HCT116 (cell line): ENCODE measurements around the gene ITPR2. TPM values are rescaled to one million over a fixed set of nuclear protein-coding genes. Genes with fewer than 3 reads are reported as not detected.

Experiments used
- ATAC-seq: fragments of 200-7000 bp; cut with Tn5 transposase; 2 replicates; pipeline ENCODE4 v1.9.1; 2020; ENCODE audit warnings: mild to moderate bottlenecking, moderate library complexity
- BruUV-seq: library from RNA; stranded (reverse); fragments of 400-500 nt; replicated peaks from 2 replicates; lab custom pipeline; 2021; lab: Mats Ljungman, UMichigan
- CTCF ChIA-PET: fragments of 300-600 bp; sonication (Branson Sonifier 250); formaldehyde crosslinking; loops from one replicate; lab custom pipeline; 2021; ENCODE audit warnings: antibody characterized with exemption; lab: Charles Lee
- POLR2A ChIA-PET: fragments of 300-600, 350-600 bp; sonication (Branson Sonifier 250); formaldehyde crosslinking; loops from one replicate; lab custom pipeline; 2021; ENCODE audit warnings: antibody characterized with exemption; lab: Charles Lee
- RAD21 ChIA-PET, 2 experiments: fragments of 300-600 bp; sonication (Branson Sonifier 250); formaldehyde crosslinking; loops; one replicate each; lab custom pipeline; 2023; ENCODE audit warnings: low total read pairs in 2 of 2; ENCODE audit not compliant: uncharacterized antibody in 2 of 2, unreplicated experiment in 2 of 2, low non-redundant PET in 1 of 2; lab: Charles Lee
- DNase-seq: peaks from one replicate; pipeline ENCODE4 v3.0.0-alpha.2; 2010; ENCODE audit warnings: low read depth, low spot score
- H2AFZ ChIP-seq: fragments of 200-600 bp; shearing (Covaris generic), sonication (generic); 2 replicates; pipeline ENCODE4 v1.6.1; 2017; ENCODE audit warnings: low read depth, mixed run types, mixed read lengths, antibody characterized with exemption, low read length; ENCODE audit not compliant: poor library complexity, severe bottlenecking
- H3K27ac ChIP-seq: 2 replicates; pipeline ENCODE4 v1.5.1; 2012; ENCODE audit warnings: low read depth, low read length
- H3K27me3 ChIP-seq: fragments of 200-600 bp; sonication (generic); 2 replicates; pipeline ENCODE4 v1.6.1; 2016; ENCODE audit warnings: mixed run types, low read length, mixed read lengths; ENCODE audit not compliant: insufficient read depth
- H3K36me3 ChIP-seq, 2 experiments: fragments of 200-500 bp in 1 of 2; fragments of 200-600 bp in 1 of 2; sonication (Bioruptor generic) in 1 of 2; sonication (generic) in 1 of 2; 2 replicates each; pipeline versions ENCODE4 v1.5.1 to v1.6.1; 2014 to 2016; ENCODE audit warnings: low read length in 2 of 2, inconsistent platforms in 1 of 2, mixed read lengths in 1 of 2, mixed run types in 1 of 2; ENCODE audit not compliant: insufficient read depth in 2 of 2, control insufficient read depth in 1 of 2
- H3K4me1 ChIP-seq, 2 experiments: fragments of 200-600 bp in 1 of 2; sonication (generic) in 1 of 2; 2 replicates each; pipeline versions ENCODE4 v1.5.1 to v1.6.1; 2012 to 2017; ENCODE audit warnings: low read length in 2 of 2, inconsistent platforms in 1 of 2, mild to moderate bottlenecking in 1 of 2, mixed read lengths in 1 of 2, mixed run types in 1 of 2, moderate library complexity in 1 of 2; ENCODE audit not compliant: insufficient read depth in 2 of 2, control insufficient read depth in 1 of 2
- H3K4me2 ChIP-seq: fragments of 200-600 bp; sonication (generic); 2 replicates; pipeline ENCODE4 v1.6.1; 2017; ENCODE audit warnings: mixed run types, low read length, mixed read lengths
- H3K4me3 ChIP-seq, 2 experiments: fragments of 200-600 bp in 1 of 2; sonication (generic) in 1 of 2; replicated peaks in 1 of 2; 2 replicates each; pipeline ENCODE4 v1.5.1; 2011 to 2016; ENCODE audit warnings: low read length in 2 of 2, control low read depth in 1 of 2, low read depth in 1 of 2, mild to moderate bottlenecking in 1 of 2, mixed read lengths in 1 of 2, mixed run types in 1 of 2
- H3K79me2 ChIP-seq: fragments of 200-600 bp; sonication (generic); 2 replicates; pipeline ENCODE4 v1.6.1; 2017; ENCODE audit warnings: mild to moderate bottlenecking, mixed run types, low read length, moderate library complexity, mixed read lengths; ENCODE audit not compliant: insufficient read depth
- H3K9ac ChIP-seq: fragments of 200-600 bp; sonication (generic); 2 replicates; pipeline ENCODE4 v1.6.1; 2016; ENCODE audit warnings: low read length, mixed read lengths
- H3K9me2 ChIP-seq: fragments of 200-600 bp; sonication (generic), shearing (Covaris generic); 2 replicates; pipeline ENCODE4 v1.6.1; 2017; ENCODE audit warnings: mixed run types, mild to moderate bottlenecking, moderate library complexity; ENCODE audit not compliant: insufficient read depth
- H3K9me3 ChIP-seq, 2 experiments: fragments of 200-500 bp in 1 of 2; fragments of 200-600 bp in 1 of 2; sonication (Bioruptor generic) in 1 of 2; sonication (generic) in 1 of 2; 2 replicates each; pipeline ENCODE4 v1.6.1; 2014 to 2017; ENCODE audit warnings: low read length in 2 of 2, mixed read lengths in 2 of 2, inconsistent platforms in 1 of 2, low read depth in 1 of 2, mild to moderate bottlenecking in 1 of 2, mixed run types in 1 of 2, moderate library complexity in 1 of 2; ENCODE audit not compliant: control insufficient read depth in 1 of 2, insufficient read depth in 1 of 2
- H4K20me1 ChIP-seq: fragments of 200-600 bp; sonication (generic), shearing (Covaris generic); 2 replicates; pipeline ENCODE4 v1.6.1; 2017; ENCODE audit warnings: mixed run types, mild to moderate bottlenecking, moderate library complexity; ENCODE audit not compliant: insufficient read depth
- CBX3 ChIP-seq: IDR thresholded peaks from 2 replicates; pipeline ENCODE4 v1.6.1; 2012; ENCODE audit warnings: low read depth
- CEBPB ChIP-seq: IDR thresholded peaks from 2 replicates; pipeline ENCODE4 v1.6.1; 2012; ENCODE audit warnings: low read depth
- EGR1 ChIP-seq: IDR thresholded peaks from 2 replicates; pipeline ENCODE4 v1.6.1; 2012; ENCODE audit warnings: low read depth
- EZH2 ChIP-seq: fragments of 200-600 bp; sonication (generic); IDR thresholded peaks from 2 replicates; pipeline ENCODE4 v1.6.1; 2017; ENCODE audit warnings: antibody characterized with exemption, mixed run types
- FOSL1 ChIP-seq: IDR thresholded peaks from 2 replicates; pipeline ENCODE4 v1.6.1; 2012; ENCODE audit warnings: low read depth
- JUND ChIP-seq: IDR thresholded peaks from 2 replicates; pipeline ENCODE4 v1.6.1; 2012
- POLR2A ChIP-seq: IDR thresholded peaks from 2 replicates; pipeline ENCODE4 v1.7.0; 2011; ENCODE audit warnings: borderline replicate concordance; ENCODE audit not compliant: insufficient read depth, insufficient read length; ENCODE audit errors: extremely low read depth
- POLR2AphosphoS5 ChIP-seq: IDR thresholded peaks from 2 replicates; pipeline ENCODE4 v1.6.1; 2011; ENCODE audit warnings: mild to moderate bottlenecking, low read depth, low read length, moderate library complexity
- RAD21 ChIP-seq: IDR thresholded peaks from 2 replicates; pipeline ENCODE4 v1.6.1; 2012; ENCODE audit warnings: low read depth, mild to moderate bottlenecking
- REST ChIP-seq: IDR thresholded peaks from 2 replicates; pipeline ENCODE4 v1.6.1; 2012; ENCODE audit warnings: low read depth
- SIN3A ChIP-seq: IDR thresholded peaks from 2 replicates; pipeline ENCODE4 v1.6.1; 2012; ENCODE audit warnings: low read depth
- SP1 ChIP-seq: IDR thresholded peaks from 2 replicates; pipeline ENCODE4 v1.6.1; 2012; ENCODE audit warnings: low read depth
- SRF ChIP-seq: IDR thresholded peaks from 2 replicates; pipeline ENCODE4 v1.6.1; 2012; ENCODE audit warnings: low read depth
- TCF7L2 ChIP-seq: IDR thresholded peaks from 2 replicates; pipeline ENCODE4 v1.7.0; 2011; ENCODE audit warnings: borderline replicate concordance, inconsistent platforms; ENCODE audit not compliant: insufficient read depth, insufficient read length; ENCODE audit errors: extremely low read depth
- ZFX ChIP-seq: fragments of 450-650 bp; IDR thresholded peaks from 2 replicates; pipeline ENCODE4 v1.6.1; 2017
- ZNF274 ChIP-seq: fragments of 200-500 bp; sonication (Bioruptor generic); IDR thresholded peaks from 2 replicates; pipeline ENCODE4 v1.6.1; 2014; ENCODE audit warnings: mild to moderate bottlenecking, low read depth, low read length, inconsistent platforms
- intact Hi-C: fragments of 100-400 bp; cut with micrococcal nuclease; formaldehyde crosslinking; loops from 2 replicates; pipeline ENCODE4 v1.10.0; 2022
- total RNA-seq: library from RNA; stranded (reverse); gene quantifications from one replicate; pipeline ENCODE4 v1.2.1, GENCODE V29; 2021; ENCODE audit not compliant: unreplicated experiment
- TF ChIP-seq, protein P1 (sequence below), 3 experiments: fragments of 200-600 bp in 1 of 3; sonication (generic) in 1 of 3; IDR thresholded peaks in 2 of 3; conservative IDR thresholded peaks in 1 of 3; 2 replicates each; pipeline ENCODE4 v1.5.1; 2012 to 2017; ENCODE audit warnings: low read depth in 2 of 3, low read length in 2 of 3, antibody characterized with exemption in 1 of 3, borderline replicate concordance in 1 of 3, control low read depth in 1 of 3, mild to moderate bottlenecking in 1 of 3, mixed read lengths in 1 of 3, mixed run types in 1 of 3, moderate library complexity in 1 of 3; ENCODE audit not compliant: insufficient read depth in 1 of 3

The ITPR2 gene
- total RNA-seq, 1 experiment from 2014 or later, result 6.5 TPM

GRCh38 chr12:26523708-26524150 is 309.3 kb downstream of the ITPR2 start (continued):
- TF ChIP-seq, protein P1, sequence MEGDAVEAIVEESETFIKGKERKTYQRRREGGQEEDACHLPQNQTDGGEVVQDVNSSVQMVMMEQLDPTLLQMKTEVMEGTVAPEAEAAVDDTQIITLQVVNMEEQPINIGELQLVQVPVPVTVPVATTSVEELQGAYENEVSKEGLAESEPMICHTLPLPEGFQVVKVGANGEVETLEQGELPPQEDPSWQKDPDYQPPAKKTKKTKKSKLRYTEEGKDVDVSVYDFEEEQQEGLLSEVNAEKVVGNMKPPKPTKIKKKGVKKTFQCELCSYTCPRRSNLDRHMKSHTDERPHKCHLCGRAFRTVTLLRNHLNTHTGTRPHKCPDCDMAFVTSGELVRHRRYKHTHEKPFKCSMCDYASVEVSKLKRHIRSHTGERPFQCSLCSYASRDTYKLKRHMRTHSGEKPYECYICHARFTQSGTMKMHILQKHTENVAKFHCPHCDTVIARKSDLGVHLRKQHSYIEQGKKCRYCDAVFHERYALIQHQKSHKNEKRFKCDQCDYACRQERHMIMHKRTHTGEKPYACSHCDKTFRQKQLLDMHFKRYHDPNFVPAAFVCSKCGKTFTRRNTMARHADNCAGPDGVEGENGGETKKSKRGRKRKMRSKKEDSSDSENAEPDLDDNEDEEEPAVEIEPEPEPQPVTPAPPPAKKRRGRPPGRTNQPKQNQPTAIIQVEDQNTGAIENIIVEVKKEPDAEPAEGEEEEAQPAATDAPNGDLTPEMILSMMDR (IDR thresholded peaks at IDR 0.05 in 2 of 3, conservative IDR thresholded peaks at IDR 0.05 in 1 of 3; ENCODE audit: borderline replicate concordance in 1 of 3, insufficient read depth in 1 of 3, low read depth in 2 of 3, low read length in 2 of 3), result no peak
- TF ChIP-seq SRF (no peak), SIN3A (no peak), EZH2 (no peak), CEBPB (no peak), RAD21 (no peak), ZFX (no peak), POLR2AphosphoS5 (no peak), ZNF274 (no peak), CBX3 (no peak), JUND (no peak), SP1 (no peak), TCF7L2 (no peak), FOSL1 (no peak), EGR1 (no peak)

- Histone ChIP-seq H3K9ac (no peak overlapping the region), H3K27ac (no peak overlapping the region), H4K20me1 (no peaks in the 10 kb centered on the region), H3K9me2 (no peaks in the 10 kb centered on the region), H3K4me1 (no peaks in the 10 kb centered on the region), H3K9me3 (peaks cover 6 to 9% of the 10 kb centered on the region in 2 experiments; a peak in 2 of 4 replicates), H3K36me3 (no peaks in the 10 kb centered on the region), H2AFZ (no peak overlapping the region), H3K4me2 (no peak overlapping the region), H3K79me2 (no peaks in the 10 kb centered on the region), H3K27me3 (no peaks in the 10 kb centered on the region), H3K4me3 (no peak overlapping the region)
- RAD21 ChIA-PET, result no interaction called here
- TF ChIP-seq CEBPB (no peak), REST (no peak), ZNF274 (no peak), POLR2A (no peak)
- no TSS peak for BruUV-seq
- POLR2A ChIA-PET, result no interaction called here
- intact Hi-C loops, result no loop called here
- no peak for ATAC-seq
- DNase-seq, result no peak
- CTCF ChIA-PET, result no interaction called here
These were observed 312.1 kb downstream of the ITPR2 start for GRCh38 chr12:26520869-26521268.
